GM18867 (cell line): ENCODE measurements around the gene VPS37C.
"Not testable (repeated sequence)": the region's sequence is repeated elsewhere in the genome, so short reads cannot be mapped to it uniquely, and the experiment has no call there.

Source experiments
- ATAC-seq: cut with Tn5 transposase; IDR thresholded peaks from one replicate; pipeline ENCODE4 v1.9.1; 2021; ENCODE audit warnings: mild to moderate bottlenecking, moderate library complexity; ENCODE audit not compliant: unreplicated experiment

The VPS37C gene

GRCh38 chr11:61176446-61176845 is 15.2 kb upstream of the VPS37C start:
- no peak for ATAC-seq

GRCh38 chr11:61174949-61175348 is 13.7 kb upstream of the VPS37C start:
- no peak for ATAC-seq

- ATAC-seq: no peak
These were observed 13.0 kb upstream of the VPS37C start for GRCh38 chr11:61174273-61174672.

- ATAC-seq: no peak
These were observed 12.2 kb upstream of the VPS37C start for GRCh38 chr11:61173456-61173855.

- no peak for ATAC-seq
These were observed 11.7 kb upstream of the VPS37C start for GRCh38 chr11:61172888-61173287.

DNA sequence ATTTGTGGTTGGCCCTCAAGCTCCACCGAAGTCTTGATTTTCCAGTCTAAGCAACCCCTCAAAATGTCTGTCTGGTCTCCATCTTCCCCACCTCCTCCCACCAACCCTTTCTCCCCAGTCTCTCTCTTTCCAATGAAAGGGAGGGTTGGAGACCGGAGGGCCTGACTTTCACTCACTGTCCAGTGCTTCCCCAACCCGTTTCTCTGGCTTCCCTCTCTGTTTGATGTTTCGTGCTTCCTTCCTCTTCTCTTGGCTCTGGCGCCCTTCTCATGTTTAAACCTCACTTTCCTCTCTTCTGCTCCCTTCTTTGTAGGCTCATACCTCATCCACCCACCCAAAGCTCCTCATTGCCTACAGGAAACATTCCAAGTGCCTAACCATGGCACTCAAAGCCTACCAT is 11.1 kb upstream of the VPS37C start:
- no peak for ATAC-seq

GRCh38 chr11:61171907-61172306 is 10.7 kb upstream of the VPS37C start:
- ATAC-seq: no peak

DNA sequence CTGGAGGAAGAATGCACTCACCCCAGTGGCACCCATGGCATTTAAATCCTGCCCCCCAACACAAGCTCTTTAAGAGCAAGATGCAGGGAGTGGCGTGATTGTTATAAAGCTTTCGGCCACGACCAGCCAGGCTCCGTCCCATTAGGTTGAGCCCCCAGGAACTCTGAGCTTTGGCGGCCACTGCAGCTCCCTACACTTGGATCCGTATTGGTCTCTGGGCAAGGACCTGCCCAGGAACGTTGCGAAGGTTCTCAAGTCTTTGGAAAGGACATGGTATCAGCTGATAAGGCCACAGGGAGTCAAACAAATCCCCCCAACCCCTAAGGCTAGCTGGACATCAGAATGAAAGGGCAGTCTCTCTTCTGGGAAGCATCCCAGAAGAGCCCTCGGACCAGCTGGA is 9.3 kb upstream of the VPS37C start:
- ATAC-seq: no peak

GRCh38 chr11:61168800-61169199 is 7.6 kb upstream of the VPS37C start:
- ATAC-seq: no peak

DNA sequence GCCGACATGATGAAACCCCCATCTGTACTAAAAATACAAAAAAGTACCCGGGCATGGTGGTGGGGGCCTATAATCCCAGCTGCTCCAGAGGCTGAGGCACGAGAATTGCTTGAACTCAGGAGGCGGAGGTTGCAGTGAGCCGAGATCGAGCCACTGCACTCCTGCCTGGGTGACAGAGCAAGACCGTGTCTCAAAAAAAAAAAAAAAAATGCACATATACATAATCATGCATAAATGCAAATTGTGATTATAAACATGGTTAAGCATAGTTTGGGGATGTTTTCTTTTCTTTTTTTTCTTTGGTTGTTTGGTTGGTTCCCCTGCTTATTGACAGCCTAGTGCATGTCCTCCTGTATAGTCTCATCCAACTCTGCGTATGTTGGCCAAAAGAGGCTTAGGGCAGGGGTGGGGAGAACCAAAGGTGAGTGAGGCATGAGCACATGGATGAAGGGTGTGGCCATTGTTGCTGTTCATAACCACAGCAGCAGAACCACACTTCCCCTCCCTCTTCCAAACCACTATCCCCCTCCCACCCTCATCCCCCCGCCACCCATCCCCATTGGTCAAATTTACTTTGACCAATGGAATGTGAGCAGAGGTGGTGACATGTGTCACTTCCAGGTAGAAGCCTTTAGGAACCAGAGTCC is 6.9 kb upstream of the VPS37C start:
- no peak for ATAC-seq

DNA sequence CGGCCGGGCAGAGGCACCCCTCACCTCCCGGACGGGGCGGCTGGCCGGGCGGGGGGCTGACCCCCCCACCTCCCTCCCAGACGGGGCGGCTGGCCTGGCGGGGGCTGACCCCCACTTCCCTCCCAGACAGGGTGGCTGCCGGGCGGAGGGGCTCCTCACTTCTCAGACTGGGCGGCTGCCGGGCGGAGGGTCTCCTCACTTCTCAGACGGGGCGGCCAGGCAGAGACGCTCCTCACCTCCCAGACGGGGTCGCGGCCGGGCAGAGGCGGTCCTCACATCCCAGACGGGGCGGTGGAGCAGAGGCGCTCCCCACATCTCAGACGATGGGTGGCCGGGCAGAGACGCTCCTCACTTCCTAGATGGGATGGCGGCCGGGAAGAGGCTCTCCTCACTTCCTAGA is 5.1 kb upstream of the VPS37C start:
- ATAC-seq: not testable (repeated sequence)

DNA sequence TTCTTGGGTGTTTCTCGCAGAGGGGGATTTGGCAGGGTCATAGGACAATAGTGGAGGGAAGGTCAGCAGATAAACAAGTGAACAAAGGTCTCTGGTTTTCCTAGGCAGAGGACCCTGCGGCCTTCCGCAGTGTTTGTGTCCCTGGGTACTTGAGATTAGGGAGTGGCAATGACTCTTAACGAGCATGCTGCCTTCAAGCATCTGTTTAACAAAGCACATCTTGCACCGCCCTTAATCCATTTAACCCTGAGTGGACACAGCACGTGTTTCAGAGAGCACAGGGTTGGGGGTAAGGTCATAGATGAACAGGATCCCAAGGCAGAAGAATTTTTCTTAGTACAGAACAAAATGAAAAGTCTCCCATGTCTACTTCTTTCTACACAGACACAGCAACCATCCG is 4.6 kb upstream of the VPS37C start:
- not testable (repeated sequence) for ATAC-seq

GRCh38 chr11:61164606-61165424 is 3.6 kb upstream of the VPS37C start:
- no peak for ATAC-seq

DNA sequence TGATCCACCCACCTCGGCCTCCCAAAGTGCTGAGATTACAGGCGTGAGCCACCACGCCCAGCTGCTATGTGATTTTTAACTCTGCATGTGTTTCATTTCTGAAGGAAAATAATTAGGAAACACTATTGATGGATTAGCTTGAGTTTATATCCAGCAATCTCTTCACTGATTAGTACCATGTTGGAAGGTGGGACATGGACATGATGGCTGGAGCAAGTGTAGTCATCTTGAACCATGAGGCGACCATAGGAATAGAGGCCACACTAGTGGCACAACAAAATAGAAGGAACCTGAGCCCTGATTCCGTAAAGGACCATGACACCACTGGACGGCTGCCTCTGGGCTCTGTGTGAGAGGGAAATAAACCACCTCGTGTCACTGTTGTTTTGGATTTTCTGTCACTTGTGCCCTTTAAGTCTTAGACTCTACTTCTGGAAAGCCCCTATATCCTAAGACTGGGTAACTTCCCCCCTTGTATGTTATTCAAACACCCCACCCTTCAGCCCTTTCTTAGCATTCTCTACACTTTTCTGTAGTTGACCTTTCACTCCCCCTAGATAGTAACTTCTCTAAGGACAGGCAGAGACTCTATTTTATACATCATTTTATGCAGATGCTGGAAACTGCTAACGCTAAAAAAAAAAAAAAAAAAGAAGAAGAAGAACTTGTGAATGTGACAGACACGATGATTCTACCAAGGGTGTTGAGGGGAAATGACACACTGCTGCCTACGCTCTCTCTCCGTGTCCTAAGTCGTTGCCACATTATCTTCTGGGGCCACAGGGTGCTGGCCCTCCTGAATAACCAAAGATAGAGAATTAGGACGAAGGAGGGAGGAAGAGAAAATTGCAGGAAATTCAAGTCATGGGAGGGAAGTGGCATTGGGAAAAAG is 2.7 kb upstream of the VPS37C start:
- ATAC-seq: no peak

DNA sequence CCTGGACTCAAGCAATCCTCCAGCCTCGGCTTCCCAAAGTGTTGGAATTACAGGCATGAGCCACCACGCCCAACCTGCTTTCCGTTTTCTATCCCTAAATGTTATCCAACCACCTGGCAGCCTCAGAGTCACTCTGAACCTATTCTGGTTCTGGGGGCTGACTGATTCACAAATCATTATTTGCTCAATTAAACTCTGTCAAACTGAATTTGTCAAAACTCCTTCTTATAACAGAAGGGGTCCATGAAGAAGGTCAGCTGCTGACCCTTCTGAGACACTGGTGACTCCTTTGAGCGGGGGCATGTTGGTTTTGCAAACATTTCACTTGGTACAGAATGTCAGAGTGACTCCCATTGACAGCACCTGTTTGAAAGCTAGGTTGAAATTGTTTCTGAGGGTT is 1.8 kb upstream of the VPS37C start:
- no peak for ATAC-seq

GRCh38 chr11:61162092-61162941 is 1.1 kb upstream of the VPS37C start:
- ATAC-seq: no peak

GRCh38 chr11:61160487-61161189 is 588 bp downstream of the VPS37C start:
- no peak for ATAC-seq

DNA sequence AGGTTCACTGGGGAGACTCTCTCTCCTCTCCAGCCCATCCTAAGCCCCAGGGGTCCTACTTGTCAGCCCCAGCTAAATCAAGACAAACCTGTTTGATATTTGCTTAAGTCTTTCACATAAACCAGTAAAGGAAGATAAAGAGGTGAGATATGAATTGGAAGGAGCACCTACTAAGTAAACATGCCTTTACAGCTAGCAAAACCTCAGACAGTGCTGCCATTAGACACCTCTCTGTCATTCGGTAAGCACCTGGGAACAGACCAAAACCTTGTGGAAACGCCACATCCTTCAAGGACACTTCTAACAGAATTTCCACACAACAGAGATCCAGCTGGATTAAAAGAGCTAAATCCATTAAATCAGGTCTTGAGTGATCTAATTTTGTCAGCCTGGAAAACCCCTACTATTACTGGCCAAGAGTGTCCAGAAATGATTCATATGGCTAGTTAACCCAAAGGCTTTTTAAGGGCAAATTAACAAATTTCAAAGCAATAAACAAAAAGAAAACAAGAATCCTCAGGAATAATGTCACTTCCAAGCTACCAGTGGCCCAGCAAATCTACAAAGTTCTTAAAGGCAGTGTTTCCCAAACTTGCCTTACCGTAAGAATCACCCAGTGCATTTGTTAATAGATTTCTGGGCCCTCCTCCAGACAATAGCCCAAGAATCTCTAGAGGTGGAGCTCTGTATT is 2.4 kb downstream of the VPS37C start:
- no peak for ATAC-seq

GRCh38 chr11:61157743-61158142 is 3.5 kb downstream of the VPS37C start:
- no peak for ATAC-seq
